ENCODE measurements around the gene MAPK7. TPM values are rescaled to one million over a fixed set of nuclear protein-coding genes. Genes with fewer than 3 reads are reported as not detected.

MAPK7 gene
- total RNA-seq, 1 experiment from 2014 or later, result 14.5 TPM

DNA sequence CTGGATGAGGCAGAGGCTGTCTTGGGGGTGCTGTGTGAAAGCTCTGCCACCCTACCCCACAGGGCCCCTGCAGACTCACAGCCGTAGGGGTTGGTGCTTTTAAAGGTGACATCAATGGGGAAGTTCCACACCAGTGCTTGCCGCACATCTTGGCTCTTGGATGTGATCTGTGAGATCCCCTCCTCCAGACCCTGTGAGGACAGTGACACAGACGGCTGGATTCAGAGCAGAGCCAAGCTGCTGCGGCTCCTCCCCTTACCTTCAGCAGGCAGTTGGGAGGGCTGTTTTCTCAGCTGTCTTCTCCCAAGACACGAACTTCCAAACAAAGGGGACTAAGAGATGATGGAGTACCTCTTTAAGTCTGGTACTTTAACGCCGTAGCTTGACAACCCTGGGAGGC, 20.5 kb upstream of the MAPK7 start:
- intact Hi-C loops (cut with micrococcal nuclease), result no loop called here
- no peaks in the 10 kb centered on the region for H3K27me3 Mint-ChIP-seq (ENCODE audit: insufficient read depth, unreplicated experiment)
- DNase-seq (ENCODE audit: unreplicated experiment), result no peak
- no peaks in the 10 kb centered on the region for H3K9me3 Mint-ChIP-seq (ENCODE audit: unreplicated experiment)
- H3K36me3 Mint-ChIP-seq (ENCODE audit: insufficient read depth, unreplicated experiment), result peaks cover 18% of the 10 kb centered on the region
- H3K27ac Mint-ChIP-seq (ENCODE audit: low read depth, unreplicated experiment), result no peak overlapping the region
- POLR2A ChIA-PET, result interaction anchor here (1.1 to 1.2 kb wide), 2 partner anchors 21 to 90 kb away, joined by 3 to 7 read pairs; partner anchors contain the start of gene MAPK7
- TF ChIP-seq CTCF (IDR thresholded peaks at IDR 0.05; ENCODE audit: unreplicated experiment), result no peak
- CTCF ChIA-PET, result interaction anchor here (0.8 kb wide), 1 partner anchor 1460 kb away, joined by 3 read pairs; no protein-coding TSS in a partner anchor
- H3K4me1 Mint-ChIP-seq (ENCODE audit: insufficient read depth, unreplicated experiment), result peaks cover 22% of the 10 kb centered on the region
- BruUV-seq (replicated peaks), result no TSS peak
- no peak overlapping the region for H3K4me3 Mint-ChIP-seq (ENCODE audit: unreplicated experiment)

GRCh38 chr17:19359151-19359550, 19.1 kb upstream of the MAPK7 start:
- POLR2A ChIA-PET, result no interaction called here
- H3K27ac Mint-ChIP-seq (ENCODE audit: low read depth, unreplicated experiment), result no peak overlapping the region
- intact Hi-C loops (cut with micrococcal nuclease), result no loop called here
- no peak for DNase-seq (ENCODE audit: unreplicated experiment)
- no TSS peak for BruUV-seq (replicated peaks)
- no peaks in the 10 kb centered on the region for H3K27me3 Mint-ChIP-seq (ENCODE audit: insufficient read depth, unreplicated experiment)
- no peak for TF ChIP-seq CTCF (IDR thresholded peaks at IDR 0.05; ENCODE audit: unreplicated experiment)
- H3K36me3 Mint-ChIP-seq (ENCODE audit: insufficient read depth, unreplicated experiment), result peaks cover 18% of the 10 kb centered on the region
- H3K4me3 Mint-ChIP-seq (ENCODE audit: unreplicated experiment), result no peak overlapping the region
- H3K9me3 Mint-ChIP-seq (ENCODE audit: unreplicated experiment), result no peaks in the 10 kb centered on the region
- CTCF ChIA-PET, result interaction anchor here (0.7 to 1.2 kb wide), 2 partner anchors 62 to 88 kb away, joined by 3 read pairs; no protein-coding TSS in a partner anchor
- H3K4me1 Mint-ChIP-seq (ENCODE audit: insufficient read depth, unreplicated experiment), result peaks cover 17% of the 10 kb centered on the region

- no peak for TF ChIP-seq CTCF (IDR thresholded peaks at IDR 0.05; ENCODE audit: unreplicated experiment)
- no peak overlapping the region for H3K4me3 Mint-ChIP-seq (ENCODE audit: unreplicated experiment)
- H3K4me1 Mint-ChIP-seq (ENCODE audit: insufficient read depth, unreplicated experiment), result peaks cover 16% of the 10 kb centered on the region
- H3K27ac Mint-ChIP-seq (ENCODE audit: low read depth, unreplicated experiment), result no peak overlapping the region
- BruUV-seq (replicated peaks), result no TSS peak
- POLR2A ChIA-PET, result no interaction called here
- DNase-seq (ENCODE audit: unreplicated experiment), result no peak
- intact Hi-C loops (cut with micrococcal nuclease), result loop anchor here (5.0 kb wide), 1 partner anchor 287 kb away; the partner anchor contains the start of gene ALDH3A2
- H3K27me3 Mint-ChIP-seq (ENCODE audit: insufficient read depth, unreplicated experiment), result no peaks in the 10 kb centered on the region
- peaks cover 18% of the 10 kb centered on the region for H3K36me3 Mint-ChIP-seq (ENCODE audit: insufficient read depth, unreplicated experiment)
- H3K9me3 Mint-ChIP-seq (ENCODE audit: unreplicated experiment), result no peaks in the 10 kb centered on the region
- CTCF ChIA-PET, result no interaction called here
These were observed 18.4 kb upstream of the MAPK7 start for GRCh38 chr17:19359856-19360255.

- TF ChIP-seq CTCF (IDR thresholded peaks at IDR 0.05; ENCODE audit: unreplicated experiment), result no peak
- BruUV-seq (replicated peaks), result no TSS peak
- H3K27me3 Mint-ChIP-seq (ENCODE audit: insufficient read depth, unreplicated experiment), result no peaks in the 10 kb centered on the region
- peak overlapping the region; percentile 78 for H3K4me3 Mint-ChIP-seq (ENCODE audit: unreplicated experiment)
- ChIA-PET CTCF (no interaction called here), POLR2A (interaction anchor here (1.5 to 5.9 kb wide), 3 partner anchors 17 to 287 kb away, joined by 6 to 61 read pairs (median 22); partner anchors contain the start of genes ALDH3A2 and MAPK7)
- DNase-seq (ENCODE audit: unreplicated experiment), result no peak
- H3K9me3 Mint-ChIP-seq (ENCODE audit: unreplicated experiment), result no peaks in the 10 kb centered on the region
- no peak overlapping the region for H3K27ac Mint-ChIP-seq (ENCODE audit: low read depth, unreplicated experiment)
- peaks cover 18% of the 10 kb centered on the region for H3K36me3 Mint-ChIP-seq (ENCODE audit: insufficient read depth, unreplicated experiment)
- intact Hi-C loops (cut with micrococcal nuclease), result loop anchor here (5.0 kb wide), 1 partner anchor 287 kb away; the partner anchor contains the start of gene ALDH3A2
- peaks cover 14% of the 10 kb centered on the region for H3K4me1 Mint-ChIP-seq (ENCODE audit: insufficient read depth, unreplicated experiment)
These were observed 17.5 kb upstream of the MAPK7 start for GRCh38 chr17:19360772-19361171.

All from MCF 10A (cell line).